Osteocyte (in vitro differentiated cells): ENCODE data around the gene MAN1A2. TPM values are rescaled to one million over a fixed set of nuclear protein-coding genes. Genes with fewer than 3 reads are reported as not detected.

Source experiments
- DNase-seq: peaks from one replicate; pipeline ENCODE4 v3.0.0; 2021; ENCODE audit warnings: mixed read lengths; ENCODE audit not compliant: unreplicated experiment; ENCODE audit errors: extremely low spot score
- H3K27ac Mint-ChIP-seq: one replicate; pipeline ENCODE4 v1.8.0; 2021; ENCODE audit warnings: mild to moderate bottlenecking, mixed read lengths; ENCODE audit not compliant: unreplicated experiment
- H3K27me3 Mint-ChIP-seq: one replicate; pipeline ENCODE4 v1.8.0; 2021; ENCODE audit warnings: mixed read lengths; ENCODE audit not compliant: unreplicated experiment
- H3K36me3 Mint-ChIP-seq: one replicate; pipeline ENCODE4 v1.8.0; 2021; ENCODE audit warnings: mixed read lengths; ENCODE audit not compliant: unreplicated experiment
- H3K4me1 Mint-ChIP-seq: one replicate; pipeline ENCODE4 v1.8.0; 2021; ENCODE audit warnings: mixed read lengths; ENCODE audit not compliant: unreplicated experiment
- H3K4me3 Mint-ChIP-seq: one replicate; pipeline ENCODE4 v1.8.0; 2021; ENCODE audit warnings: mild to moderate bottlenecking, moderate library complexity, mixed read lengths; ENCODE audit not compliant: unreplicated experiment
- H3K9me3 Mint-ChIP-seq: one replicate; pipeline ENCODE4 v1.8.0; 2021; ENCODE audit warnings: mixed read lengths; ENCODE audit not compliant: unreplicated experiment
- total RNA-seq: library from RNA; stranded (reverse); gene quantifications from 2 replicates; pipeline ENCODE4 v1.2.1, GENCODE V29; 2021
- TF ChIP-seq, protein P1 (sequence below): fragments of 200-600 bp; sonication (generic); IDR thresholded peaks from 2 replicates; pipeline ENCODE4 v1.5.0; 2021; ENCODE audit warnings: antibody characterized with exemption, mild to moderate bottlenecking, moderate library complexity

The MAN1A2 gene
- total RNA-seq, 1 donor from 2014 or later = 53.7 TPM

DNA sequence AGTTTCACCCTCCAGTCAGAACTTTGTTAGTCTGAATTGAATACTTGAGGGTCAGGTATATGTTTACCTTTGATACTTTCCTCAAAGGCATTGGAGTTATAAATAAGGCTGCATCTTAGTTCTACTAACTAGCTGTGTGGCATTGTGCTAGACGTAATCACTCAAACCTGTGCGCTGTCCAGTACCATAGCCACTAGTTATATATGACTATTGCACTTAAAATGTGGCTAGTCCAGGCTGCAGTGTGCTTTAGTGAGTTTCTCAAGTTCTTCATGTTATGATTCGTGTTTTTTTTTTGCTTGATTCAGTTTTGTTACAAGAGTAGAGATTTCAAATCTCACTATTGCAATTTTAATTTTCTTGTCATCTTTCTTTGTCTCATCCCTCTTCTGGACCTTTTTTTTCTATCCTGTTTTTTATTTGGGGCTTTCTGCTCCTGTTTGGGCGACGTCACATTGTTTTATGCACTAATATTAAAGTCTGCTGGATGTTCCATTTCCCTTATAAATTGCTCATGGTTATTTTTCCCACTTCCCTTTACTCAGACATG lies 5.7 kb downstream of the MAN1A2 start:
- Mint-ChIP-seq H3K27ac (no peak overlapping the region), H3K4me1 (peaks cover 52% of the 10 kb centered on the region), H3K27me3 (no peaks in the 10 kb centered on the region), H3K9me3 (peaks cover 4% of the 10 kb centered on the region), H3K36me3 (peaks cover 3% of the 10 kb centered on the region), H3K4me3 (no peak overlapping the region)
- TF ChIP-seq, protein P1, sequence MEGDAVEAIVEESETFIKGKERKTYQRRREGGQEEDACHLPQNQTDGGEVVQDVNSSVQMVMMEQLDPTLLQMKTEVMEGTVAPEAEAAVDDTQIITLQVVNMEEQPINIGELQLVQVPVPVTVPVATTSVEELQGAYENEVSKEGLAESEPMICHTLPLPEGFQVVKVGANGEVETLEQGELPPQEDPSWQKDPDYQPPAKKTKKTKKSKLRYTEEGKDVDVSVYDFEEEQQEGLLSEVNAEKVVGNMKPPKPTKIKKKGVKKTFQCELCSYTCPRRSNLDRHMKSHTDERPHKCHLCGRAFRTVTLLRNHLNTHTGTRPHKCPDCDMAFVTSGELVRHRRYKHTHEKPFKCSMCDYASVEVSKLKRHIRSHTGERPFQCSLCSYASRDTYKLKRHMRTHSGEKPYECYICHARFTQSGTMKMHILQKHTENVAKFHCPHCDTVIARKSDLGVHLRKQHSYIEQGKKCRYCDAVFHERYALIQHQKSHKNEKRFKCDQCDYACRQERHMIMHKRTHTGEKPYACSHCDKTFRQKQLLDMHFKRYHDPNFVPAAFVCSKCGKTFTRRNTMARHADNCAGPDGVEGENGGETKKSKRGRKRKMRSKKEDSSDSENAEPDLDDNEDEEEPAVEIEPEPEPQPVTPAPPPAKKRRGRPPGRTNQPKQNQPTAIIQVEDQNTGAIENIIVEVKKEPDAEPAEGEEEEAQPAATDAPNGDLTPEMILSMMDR = no peak
- DNase-seq = no peak

DNA sequence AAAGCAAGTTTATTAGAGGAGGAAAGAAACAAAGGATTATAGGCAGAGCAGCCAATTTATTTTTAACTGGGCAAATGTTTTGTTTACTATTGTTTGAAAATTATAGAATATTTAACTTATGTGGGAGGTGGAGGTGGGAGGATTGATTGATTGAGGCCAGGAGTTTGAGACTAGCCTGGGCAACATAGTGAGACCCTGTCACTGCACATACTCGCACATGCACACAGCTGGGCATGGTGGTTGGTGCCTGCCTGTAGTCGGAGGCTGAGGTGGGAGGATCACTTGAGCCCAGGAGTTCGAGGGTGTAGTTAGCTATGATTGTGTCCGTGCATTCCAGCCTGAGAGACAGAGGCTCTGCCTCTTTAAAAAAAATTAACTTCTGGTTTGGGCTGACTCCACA lies 6.7 kb downstream of the MAN1A2 start:
- no peak for DNase-seq
- H3K4me3 Mint-ChIP-seq = no peak overlapping the region
- peaks cover 4% of the 10 kb centered on the region for H3K9me3 Mint-ChIP-seq
- peak overlapping the region; percentile 14 for H3K27ac Mint-ChIP-seq
- peaks cover 3% of the 10 kb centered on the region for H3K36me3 Mint-ChIP-seq
- no peaks in the 10 kb centered on the region for H3K27me3 Mint-ChIP-seq
- H3K4me1 Mint-ChIP-seq = peaks cover 43% of the 10 kb centered on the region
- TF ChIP-seq, protein P1 = no peak

DNA sequence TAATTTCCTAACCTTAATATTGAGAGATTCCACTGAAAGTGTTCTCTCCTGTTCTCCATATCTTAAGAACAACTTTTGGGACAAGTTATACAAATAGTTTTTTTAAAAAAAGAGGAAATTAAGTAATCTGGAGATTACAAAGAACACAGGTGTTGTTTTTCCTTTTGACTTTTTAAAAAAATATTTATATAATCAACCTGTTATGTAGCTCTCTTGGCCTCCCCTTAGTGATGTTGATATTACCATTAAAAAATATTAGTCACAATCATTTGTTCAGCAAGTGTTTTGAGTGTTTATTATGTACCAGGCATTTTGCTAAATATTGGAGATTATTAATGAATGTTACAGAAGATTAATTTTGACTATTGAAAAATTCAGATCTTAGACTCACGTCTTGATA lies 8.1 kb downstream of the MAN1A2 start:
- Mint-ChIP-seq H3K4me3 (no peak overlapping the region), H3K9me3 (peaks cover 4% of the 10 kb centered on the region), H3K27ac (no peak overlapping the region), H3K27me3 (no peaks in the 10 kb centered on the region), H3K4me1 (peaks cover 30% of the 10 kb centered on the region), H3K36me3 (peaks cover 3% of the 10 kb centered on the region)
- TF ChIP-seq, protein P1 = no peak
- DNase-seq = no peak

DNA sequence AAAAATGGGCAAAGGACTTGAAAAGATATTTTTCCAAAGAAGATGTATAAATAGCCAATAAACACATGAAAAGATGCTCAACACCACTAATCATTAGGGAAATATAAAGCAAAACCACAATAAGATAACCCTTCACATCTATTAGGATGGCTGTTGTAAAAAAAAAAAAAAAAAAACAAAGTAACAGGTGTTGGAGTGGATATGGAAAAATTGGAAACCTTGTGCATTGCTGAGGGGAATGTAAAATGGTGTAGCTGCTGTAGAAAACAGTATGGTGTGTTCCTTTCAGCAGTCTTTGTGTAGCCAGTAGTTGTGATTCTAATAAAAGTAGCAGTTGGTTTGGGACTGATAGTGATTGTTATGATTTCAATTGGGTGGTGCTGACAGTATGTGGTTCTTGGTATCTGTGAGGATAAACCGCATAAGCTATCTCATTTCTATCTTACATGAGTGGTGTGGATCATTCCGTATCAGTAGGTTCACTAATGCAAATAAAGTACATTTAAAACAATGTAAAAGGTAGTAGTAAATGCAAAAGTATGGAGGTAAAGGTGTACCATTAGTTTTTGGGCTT lies 19.9 kb downstream of the MAN1A2 start:
- Mint-ChIP-seq H3K27ac (no peak overlapping the region), H3K4me3 (no peak overlapping the region), H3K27me3 (no peaks in the 10 kb centered on the region), H3K9me3 (peaks cover 14% of the 10 kb centered on the region), H3K36me3 (peaks cover 12% of the 10 kb centered on the region), H3K4me1 (peaks cover 3% of the 10 kb centered on the region)
- DNase-seq = no peak
- TF ChIP-seq, protein P1 = no peak

DNA sequence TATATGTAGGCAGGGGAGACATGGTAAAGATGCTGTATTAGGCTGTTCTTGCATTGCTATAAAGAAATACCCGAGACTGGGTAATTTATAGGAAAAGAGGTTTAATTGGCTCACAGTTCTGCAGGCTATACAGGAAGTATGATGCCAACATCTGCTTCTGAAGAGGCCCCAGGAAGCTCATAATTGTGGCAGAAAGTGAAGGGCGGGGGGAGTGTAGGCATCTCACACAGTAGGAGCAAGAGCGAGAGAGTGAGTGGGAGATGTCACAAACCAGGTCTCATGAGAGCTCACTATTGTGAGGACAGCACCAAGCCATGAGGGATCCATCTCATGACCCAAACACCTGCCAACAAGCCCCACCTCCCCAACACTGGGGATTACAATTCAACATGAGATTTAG lies 21.1 kb downstream of the MAN1A2 start:
- TF ChIP-seq, protein P1 = no peak

More for the DNA sequence above, 21.1 kb downstream of the MAN1A2 start:
- DNase-seq = no peak
- Mint-ChIP-seq H3K36me3 (peaks cover 8% of the 10 kb centered on the region), H3K4me3 (no peak overlapping the region), H3K27ac (no peak overlapping the region), H3K27me3 (no peaks in the 10 kb centered on the region), H3K4me1 (peaks cover 8% of the 10 kb centered on the region), H3K9me3 (peaks cover 9% of the 10 kb centered on the region)
